GM18870 (cell line): ENCODE results near the gene HYI.
"Not testable (repeated sequence)": the region's sequence is repeated elsewhere in the genome, so short reads cannot be mapped to it uniquely, and the experiment has no call there.

Source experiments
- ATAC-seq: cut with Tn5 transposase; IDR thresholded peaks from one replicate; pipeline ENCODE4 v1.9.1; 2021; ENCODE audit warnings: moderate library complexity; ENCODE audit not compliant: unreplicated experiment

Gene HYI

DNA sequence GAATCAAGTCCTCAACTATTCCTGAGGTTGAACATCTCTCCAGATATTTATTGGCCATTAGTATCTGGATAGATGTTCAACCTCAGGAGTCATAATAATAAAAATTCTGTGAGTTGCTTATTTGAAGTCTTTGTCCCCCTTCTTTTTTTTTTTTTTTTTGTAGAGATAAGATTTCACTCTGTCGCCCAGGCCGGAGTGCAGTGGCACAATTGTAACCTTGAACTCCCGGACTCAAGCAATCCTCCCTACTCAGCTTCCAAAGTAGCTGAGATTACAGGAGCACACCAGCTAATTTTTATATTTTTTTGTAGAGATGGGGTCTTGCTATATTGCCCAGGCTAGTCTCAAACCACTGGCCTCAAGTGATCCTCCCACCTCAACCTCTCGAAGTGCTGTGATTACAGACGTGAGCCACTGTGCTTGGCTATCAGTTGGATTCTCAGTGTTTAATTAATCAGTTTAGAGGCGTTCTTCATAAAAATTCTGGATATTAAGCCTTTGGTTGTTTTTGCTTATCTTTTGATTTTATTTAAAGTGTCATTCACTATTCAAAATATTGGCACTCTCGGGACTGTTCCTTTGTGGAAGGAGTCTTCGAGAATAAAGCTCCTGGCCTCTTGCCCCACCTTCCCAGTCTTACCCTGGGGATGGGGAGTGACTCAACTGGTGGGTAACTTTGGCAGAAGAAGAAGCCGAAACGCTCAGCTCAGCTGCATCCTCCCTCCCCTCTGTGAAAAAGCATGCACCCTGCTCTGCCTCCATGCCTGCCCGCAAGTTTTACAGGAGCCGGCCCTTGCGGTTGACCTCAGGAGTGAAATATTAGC lies 11.2 kb upstream of the HYI start:
- ATAC-seq, result no peak

DNA sequence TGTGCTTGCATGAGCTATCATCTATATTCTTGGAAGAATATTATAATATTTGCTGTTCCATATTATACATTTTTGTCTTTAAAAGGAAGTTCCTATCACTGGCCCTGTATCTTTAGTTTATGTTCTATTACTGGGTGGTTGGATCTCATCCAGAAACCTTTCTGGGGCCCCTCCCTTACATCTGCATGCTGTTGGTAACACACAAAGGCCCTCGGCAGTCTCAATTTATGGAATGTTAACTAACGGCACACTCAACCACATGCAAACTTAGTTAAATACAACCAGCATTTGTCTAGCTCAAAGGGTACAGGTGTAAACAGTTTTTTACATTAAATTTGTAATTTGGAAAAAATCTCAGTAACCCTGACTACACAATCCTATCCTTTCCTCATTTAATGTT lies 9.7 kb upstream of the HYI start:
- no peak for ATAC-seq

DNA sequence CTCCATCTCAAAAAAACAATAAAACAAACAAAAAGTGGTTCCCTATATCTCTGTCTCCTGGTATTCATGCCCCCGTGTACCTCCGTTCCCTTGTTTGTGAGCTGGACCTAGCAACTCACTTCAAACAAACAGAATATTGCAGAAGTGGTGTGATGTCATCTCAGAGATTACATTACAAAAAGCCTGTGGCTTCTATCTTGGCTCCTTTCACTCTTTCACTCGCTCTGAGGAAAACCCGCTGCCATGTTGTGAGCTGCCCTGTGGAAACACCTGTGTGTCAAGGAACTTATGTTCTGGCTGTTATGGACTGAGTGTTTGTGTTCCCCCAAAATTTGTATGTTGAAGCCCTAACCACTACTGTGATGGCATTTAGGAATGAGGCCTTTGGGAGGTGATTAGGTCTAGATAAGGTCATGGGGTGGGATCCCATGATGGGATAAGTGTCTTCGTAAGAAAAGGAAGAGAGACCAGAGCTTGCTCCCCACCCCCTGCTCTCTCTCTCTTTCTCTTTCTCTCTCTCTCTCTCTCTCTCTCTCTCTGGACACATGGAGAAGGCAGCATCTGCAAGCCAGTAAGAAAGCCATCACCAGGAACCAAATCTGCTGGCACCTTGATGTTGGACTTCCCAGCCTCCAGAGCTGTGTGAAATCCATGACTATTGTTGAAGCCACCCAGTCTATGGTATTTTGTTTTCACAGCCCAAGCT lies 7.4 kb upstream of the HYI start:
- ATAC-seq, result no peak

DNA sequence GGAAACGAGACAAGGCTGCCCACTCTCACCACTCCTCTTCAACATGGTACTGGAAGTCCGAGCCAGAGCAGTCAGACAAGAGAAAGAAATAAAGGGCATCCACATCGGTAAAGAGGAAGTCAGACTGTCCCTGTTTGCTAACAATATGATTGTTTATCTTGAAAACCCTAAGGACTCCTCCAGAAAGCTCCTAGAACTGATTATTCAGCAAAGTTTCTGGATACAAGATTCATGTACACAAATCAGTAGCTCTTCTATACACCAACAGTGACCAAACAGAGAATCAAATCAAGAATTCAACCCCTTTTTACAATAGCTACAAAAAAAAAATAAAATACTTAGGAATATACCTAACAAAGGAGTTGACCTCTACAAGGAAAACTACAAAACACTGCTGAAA lies 4.6 kb upstream of the HYI start:
- ATAC-seq, result not testable (repeated sequence)

DNA sequence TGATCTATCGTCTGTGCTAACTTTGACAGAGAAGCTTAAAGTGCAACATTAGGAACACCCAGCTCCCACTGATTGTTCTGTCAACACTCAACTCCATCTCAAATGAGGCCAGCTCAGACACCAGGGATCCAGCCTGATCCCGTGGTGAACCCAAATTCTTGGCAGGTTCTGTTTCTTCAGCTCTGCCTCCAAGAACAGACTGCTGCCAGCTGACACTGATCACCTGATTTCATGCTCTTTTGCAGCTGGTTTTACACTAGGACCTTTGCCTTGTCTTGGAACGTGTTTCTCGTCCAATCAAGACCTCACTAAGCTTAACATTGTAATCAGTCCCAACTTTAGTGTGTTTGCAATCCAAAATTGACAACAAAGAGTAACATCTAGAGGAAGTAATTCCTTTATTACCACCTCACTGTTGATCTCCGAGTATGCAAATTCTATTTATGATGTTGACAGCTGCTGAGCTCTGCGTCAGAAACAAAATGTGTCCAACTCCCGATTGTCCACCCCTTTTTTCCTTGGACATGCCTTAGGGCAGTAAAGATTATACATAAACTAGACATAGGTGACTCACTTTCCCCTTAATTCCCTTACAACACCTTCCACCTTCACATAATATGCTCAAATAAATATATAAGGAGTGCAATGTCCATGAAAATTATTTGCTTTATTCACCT lies 1.6 kb upstream of the HYI start:
- no peak for ATAC-seq

DNA sequence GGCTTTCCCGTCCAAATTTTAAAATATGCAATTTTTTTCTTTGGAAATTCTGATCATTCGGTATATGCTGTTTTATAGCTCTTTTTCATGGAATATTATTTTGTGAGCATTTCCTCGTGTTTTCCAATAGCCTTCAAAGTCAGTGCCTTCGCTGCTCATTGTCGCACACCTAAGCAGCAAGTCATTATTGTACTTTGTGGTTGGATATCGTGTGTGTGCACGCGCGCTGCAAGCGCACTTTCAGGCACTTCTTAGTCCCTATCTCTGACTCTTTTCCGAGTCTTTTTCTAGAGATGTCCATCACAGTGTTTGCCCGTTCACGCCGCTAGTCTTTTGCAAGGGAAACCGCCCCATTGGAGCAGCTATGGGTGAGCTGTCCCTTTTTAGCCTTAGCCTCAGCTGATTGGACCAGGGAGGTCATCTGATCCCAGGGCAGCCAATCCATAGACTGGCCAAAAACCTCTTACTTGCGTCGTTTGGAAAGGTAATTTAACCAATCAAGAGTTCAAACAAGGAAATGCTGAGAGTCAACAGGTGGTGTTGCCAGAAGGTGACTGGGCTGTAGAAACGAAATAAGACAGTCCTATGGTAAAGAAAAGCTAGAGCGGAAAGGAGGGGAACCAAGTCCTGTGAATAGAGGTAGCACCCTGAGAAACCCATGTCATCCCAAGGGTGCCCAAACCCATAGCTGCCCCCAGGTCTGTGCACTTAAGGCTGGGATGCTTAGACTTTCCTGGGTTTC lies 710 bp upstream of the HYI start:
- ATAC-seq, result no peak

DNA sequence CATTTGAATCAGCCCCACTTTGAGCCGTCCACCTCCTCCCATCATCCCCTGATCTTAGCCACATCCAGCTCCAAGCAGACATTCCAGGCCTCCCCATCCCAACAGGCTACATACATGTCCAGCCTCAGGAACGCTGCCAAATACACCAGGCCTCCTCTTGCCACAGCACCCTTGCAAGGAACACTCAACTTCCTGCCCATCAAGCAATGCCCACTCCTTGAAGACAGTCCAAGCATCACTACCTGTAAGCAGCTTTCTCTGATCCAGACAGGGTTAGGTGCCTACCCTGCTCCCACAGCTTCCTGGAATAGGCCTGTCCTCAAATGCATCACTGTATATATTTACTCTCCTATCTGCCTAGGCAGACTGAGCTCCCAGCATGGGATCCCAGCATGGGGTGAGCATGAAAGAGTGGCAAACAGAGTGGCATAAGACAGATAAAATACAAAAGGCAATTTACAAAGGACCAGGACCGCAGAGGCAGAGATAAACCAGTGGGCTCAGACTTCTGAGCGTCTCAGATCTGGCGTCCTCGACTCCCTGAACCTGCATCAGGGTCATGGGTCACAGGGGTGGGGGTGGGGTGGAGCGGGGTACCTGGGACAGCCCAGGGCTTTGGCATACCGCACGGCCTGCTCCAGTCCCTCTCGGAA lies 816 bp downstream of the HYI start:
- ATAC-seq, result no peak

DNA sequence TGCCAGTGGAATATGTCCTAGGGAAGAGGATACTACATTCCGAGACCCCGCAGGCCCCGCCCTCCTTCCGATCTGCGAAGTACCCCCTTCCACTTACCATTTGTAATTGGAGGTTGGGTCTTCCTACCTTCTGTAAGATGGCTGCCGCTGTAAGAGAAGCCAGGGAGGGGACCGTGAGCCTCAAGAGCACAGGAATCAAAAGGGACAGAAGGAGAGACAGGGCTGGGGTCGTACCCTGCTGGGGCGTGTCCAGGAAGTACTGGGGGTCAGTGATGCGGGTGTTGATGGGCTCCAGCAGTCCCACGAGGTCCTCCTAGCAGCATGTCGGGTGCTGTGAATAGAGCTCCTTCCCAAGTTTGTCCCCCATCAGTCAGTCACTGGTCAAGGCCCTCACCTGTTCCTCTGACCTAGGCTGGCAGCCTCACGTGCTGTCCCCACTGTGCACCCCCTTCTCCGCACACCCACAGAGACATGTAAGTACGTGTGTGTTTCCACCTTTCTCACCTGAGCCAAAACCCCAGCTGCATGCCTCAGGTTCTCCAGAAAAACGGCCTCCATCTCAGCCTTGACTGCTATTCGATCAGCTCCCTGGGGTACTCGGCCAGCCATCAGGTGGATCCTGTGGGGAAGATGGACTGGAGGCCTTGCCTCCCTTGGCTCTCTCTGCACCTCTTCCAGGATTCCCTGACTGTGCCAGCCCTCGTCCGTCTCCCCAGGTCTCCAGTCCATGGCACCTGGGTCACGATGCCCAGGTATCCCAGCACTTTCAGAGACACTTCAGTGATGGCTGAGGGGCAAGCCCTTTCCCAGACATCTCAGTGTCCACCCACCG lies 1.8 kb downstream of the HYI start:
- no peak for ATAC-seq

DNA sequence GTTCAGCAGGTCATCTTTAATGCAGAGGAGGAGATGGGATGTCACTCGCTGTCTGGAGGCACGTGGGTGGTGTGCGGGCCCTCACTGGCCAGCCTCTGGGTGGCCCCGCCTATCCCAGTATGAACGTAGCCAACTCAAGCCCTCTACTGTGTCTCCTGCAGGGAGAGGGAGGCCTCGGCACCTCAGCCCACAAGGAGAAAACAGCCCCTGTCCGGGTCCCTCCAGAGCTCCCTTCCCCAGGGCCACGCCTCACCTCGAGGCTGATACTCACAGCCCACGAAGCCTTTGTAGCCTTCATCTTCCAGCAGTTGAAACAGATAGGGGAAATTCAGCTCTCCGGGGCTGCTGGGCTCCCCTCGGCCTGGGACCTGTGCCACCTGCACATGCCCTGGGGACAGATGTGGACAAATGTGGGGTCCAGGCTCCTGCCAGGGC lies 2.6 kb downstream of the HYI start:
- no peak for ATAC-seq

DNA sequence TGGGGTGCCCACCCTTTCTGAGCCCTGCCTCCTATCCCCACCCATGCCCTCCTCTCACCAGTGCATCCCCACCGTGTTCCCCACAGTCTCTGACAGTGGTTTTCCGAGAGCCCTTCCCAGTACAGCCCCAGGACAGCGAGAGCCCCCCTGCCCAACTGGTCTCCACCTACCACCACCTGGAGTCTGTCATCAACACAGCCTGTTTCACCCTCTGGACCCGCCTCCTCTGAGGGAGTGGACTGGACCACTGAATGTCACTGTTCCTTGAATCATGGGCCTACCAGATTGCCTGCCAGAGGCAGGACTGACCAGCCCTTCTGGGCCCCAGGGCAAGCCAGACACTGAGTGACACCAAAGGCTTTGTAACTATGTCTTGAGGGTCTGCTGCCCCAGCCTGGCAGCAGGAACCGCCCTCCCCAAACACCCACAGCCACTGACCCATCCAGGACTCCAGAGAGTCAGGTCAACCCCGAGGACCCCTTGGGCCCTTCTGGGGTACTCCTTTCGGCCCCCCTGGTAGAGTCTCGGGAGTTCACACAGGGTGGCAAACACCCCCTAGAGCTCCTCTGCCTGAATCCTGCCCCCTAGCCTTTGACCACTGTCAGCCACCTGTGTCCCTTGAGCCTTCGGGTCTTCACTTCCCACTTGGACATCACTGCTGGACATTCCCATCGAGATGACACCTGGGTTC lies 3.3 kb downstream of the HYI start:
- ATAC-seq, result no peak

DNA sequence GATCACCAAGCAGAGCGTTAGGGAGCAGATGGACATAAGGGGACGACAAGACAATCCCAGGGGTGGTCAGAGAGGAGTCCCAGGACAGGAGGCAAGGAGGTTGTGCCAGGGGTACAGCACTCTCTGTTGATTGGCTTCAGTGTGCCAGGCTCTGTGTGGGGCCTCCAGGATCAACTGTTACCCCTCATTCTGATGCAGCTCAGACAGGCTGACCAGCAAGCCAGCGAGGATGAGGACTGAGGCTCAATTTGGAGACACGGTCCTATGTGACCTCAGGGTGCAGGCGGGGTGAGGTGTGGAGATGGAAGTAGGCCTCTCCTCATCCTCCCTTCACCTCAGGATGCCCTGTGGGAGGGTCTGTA lies 4.0 kb downstream of the HYI start:
- no peak for ATAC-seq

DNA sequence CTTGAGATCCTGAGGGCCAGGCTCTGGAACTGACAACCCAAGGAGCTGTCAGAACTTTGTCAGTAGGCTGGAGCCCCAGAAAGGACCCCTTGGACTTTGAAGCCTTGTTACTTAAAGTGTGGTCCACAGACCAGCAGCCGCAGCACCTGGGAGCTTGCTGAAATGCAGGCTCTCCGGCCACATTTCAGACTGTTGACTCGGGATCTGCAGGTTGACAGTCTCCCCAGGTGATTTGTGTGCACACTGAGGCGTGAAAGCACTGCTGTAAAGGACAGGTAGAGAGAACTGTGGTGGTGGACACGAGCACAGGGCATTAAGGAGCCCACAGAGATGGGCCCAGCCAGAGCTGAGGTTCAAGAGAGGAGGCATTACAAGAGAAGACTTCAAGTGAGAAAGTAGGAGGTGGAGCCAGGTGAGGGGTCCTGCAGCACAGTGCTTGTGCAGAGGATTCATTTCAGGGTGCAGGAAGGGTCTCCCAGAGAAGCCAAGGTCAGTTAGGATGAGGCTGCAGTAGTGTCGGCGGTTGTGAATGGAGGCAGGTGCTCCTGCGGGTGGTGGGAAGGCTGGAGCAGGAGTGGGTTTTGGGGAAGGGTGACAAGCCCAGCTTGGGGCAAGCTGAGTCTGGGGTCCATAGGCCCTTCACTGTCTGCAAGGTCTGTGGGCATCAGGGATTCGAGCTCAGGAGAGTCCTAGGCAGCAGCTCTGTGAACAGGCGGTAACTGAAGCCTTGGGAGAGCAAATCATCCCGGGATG lies 4.6 kb downstream of the HYI start:
- no peak for ATAC-seq

DNA sequence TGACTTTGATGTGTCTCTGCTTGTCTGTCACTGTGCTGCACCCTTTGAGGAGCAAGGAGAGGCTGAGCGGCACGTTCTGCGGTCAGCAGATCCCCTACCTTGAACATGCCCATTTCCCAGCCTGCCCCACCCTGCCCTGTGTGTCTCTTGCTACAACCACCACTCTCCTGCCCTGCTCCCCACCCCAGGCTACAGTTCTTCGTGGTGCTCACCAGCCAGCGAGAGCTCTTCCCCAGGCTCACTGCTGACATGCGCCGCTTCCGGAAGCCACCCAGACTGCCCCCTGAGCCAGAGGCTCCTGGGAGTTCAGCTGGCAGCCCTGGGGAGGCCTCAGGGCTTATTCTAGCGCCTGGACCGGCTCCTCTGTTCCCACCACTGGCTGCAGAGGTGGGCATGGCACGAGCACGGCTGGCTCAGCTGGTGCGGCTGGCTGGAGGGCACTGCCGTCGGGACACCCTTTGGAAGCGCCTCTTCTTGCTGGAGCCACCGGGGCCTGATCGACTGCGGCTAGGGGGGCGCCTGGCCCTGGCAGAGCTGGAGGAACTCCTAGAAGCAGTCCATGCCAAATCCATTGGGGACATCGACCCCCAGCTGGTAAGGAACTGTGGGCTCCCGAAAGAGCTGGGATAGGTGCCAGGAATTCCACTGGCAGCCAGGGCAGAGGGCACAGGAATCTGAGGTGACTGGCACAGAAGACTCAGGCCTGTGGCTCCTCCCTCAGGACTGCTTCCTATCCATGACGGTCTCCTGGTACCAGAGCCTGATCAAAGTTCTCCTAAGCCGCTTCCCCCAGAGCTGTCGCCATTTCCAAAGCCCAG lies 5.6 kb downstream of the HYI start:
- no peak for ATAC-seq

DNA sequence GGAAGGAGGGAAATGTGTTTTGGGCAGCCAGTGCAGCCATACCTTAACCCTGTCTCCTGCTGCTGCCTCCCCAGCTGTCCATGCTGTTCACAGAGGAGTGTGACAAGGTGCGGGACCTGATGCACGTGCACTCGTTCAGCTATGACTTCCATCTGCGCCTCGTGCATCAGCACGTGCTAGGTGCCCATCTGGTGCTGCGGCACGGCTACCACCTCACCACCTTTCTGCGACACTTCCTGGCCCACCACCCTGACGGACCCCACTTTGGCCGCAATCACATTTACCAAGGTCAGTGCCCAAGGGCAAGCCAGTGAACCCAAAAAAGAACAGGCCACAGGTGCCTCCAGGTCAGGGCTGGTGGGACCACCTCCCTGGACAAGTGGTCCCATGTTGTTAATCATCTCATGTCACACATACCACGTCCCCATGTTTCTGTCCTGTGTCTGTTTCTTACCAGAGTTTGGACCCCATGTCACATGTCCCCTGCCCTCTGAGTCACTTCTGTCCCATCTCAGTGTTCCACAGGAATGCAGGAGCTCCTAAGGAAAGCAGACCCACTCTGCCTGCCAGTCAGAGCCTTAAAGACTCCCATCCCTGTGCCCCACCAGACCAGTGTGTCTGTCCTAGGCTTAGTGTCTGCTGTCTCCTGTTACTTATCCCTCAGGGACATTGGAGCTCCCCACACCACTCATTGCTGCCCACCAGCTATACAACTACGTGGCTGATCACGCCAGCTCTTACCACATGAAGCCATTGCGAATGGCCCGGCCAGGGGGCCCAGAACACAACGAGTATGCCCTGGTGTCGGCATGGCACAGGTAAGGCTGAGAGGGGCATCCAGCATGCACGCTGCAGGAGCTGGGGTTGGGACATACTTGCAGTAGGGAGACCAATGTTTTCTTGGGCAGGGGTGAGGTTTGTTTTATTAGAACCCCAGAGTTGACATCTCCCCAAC lies 6.6 kb downstream of the HYI start:
- no peak for ATAC-seq

DNA sequence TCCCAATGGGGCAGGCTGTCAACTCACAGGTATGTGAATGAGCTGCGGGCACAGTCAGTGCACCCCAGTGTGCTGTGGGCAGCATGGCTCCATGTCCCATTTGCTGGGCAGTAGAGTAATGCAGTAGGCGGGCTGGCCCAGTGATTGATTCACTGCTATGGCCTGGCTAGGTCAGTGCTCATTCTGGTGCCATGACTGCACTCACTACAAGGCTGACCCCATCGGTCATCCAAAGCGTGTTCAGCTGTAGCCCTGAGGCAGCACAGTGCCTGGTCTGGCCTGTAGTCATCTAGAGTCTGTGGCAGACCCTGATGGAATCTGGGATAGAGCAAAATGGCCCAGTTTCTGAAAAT lies 7.4 kb downstream of the HYI start:
- ATAC-seq, result no peak

DNA sequence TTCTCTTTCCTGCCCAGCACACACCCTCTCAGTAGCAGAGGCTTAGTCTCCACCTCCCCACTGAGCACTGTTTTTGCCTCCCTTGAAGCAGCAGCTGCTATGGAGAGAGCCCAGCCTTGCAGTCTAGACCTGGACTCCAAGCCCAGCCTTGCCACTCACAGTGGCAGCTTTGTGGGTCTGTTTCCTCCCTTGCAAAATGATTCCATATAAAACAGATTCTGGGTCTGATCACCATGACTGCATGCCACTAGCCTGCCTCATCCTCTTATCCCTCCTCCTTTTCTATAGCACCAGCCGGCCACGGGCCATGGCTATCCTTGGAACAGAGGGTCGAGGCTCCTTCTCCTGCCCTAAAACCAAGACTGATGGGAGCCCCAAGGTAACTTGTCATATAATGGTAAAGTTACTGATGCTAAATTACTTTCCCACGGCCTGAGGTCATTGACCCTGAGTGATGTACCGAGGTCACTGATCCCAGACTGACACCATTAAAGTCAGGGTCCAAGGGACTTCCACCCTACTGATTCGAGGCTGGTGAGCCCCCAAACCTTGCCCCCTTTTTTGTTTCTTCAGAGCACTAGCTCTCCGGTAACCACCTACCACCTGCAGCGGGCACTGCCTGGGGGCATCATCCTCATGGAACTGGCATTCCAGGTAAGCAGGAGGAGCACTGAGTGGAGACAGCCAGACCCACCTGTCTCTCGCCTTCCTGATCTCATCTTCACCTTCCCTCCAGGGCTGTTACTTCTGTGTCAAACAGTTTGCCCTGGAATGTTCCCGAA lies 7.9 kb downstream of the HYI start:
- no peak for ATAC-seq
